H1 (cell line): ENCODE data around the gene GMCL1. TPM values are rescaled to one million over a fixed set of nuclear protein-coding genes. Genes with fewer than 3 reads are reported as not detected.

Source experiments
- CTCF ChIA-PET: fragments of 300-600 bp; sonication (Branson Sonifier 250); formaldehyde crosslinking; loops from one replicate; lab custom pipeline; 2021; ENCODE audit not compliant: partially characterized antibody; lab: Charles Lee
- POLR2A ChIA-PET: fragments of 300-600 bp; sonication (Branson Sonifier 250); formaldehyde crosslinking; loops from one replicate; lab custom pipeline; 2021; ENCODE audit warnings: inconsistent platforms; ENCODE audit not compliant: partially characterized antibody; lab: Charles Lee
- DNase-seq, 2 experiments: peaks; one replicate each; pipeline versions ENCODE4 v3.0.0 to v3.0.0-alpha.2; 2010 to 2022; ENCODE audit warnings: low spot score in 2 of 2, low read depth in 1 of 2, mixed read lengths in 1 of 2
- FAIRE-seq: peaks from 2 replicates; lab custom pipeline; 2011; peaks lifted over from hg19 to GRCh38; lab: Jason Lieb, UNC
- H2AFZ ChIP-seq: 2 replicates; pipeline ENCODE4 v1.8.1; 2012; ENCODE audit warnings: low read length, inconsistent platforms
- H2AK5ac ChIP-seq: 2 replicates; pipeline ENCODE4 v1.6.1; 2013; ENCODE audit warnings: low read depth, low read length
- H2BK120ac ChIP-seq: replicated peaks from 2 replicates; pipeline ENCODE3; 2013; ENCODE audit warnings: low read depth, low read length, inconsistent platforms
- H2BK12ac ChIP-seq: 2 replicates; pipeline ENCODE4 v1.6.1; 2013; ENCODE audit warnings: low read depth, low read length
- H2BK15ac ChIP-seq: 2 replicates; pipeline ENCODE4 v1.6.1; 2013; ENCODE audit warnings: low read length
- H2BK20ac ChIP-seq: 2 replicates; pipeline ENCODE4 v1.6.1; 2013; ENCODE audit warnings: low read length
- H2BK5ac ChIP-seq: 2 replicates; pipeline ENCODE4 v1.6.1; 2013; ENCODE audit warnings: low read depth, low read length
- H3K14ac ChIP-seq: 2 replicates; pipeline ENCODE4 v1.6.1; 2013; ENCODE audit warnings: inconsistent platforms; ENCODE audit not compliant: insufficient read length
- H3K18ac ChIP-seq: 2 replicates; pipeline ENCODE4 v1.6.1; 2013; ENCODE audit warnings: low read length; ENCODE audit errors: extremely low read depth
- H3K23ac ChIP-seq: 2 replicates; pipeline ENCODE4 v1.6.1; 2013; ENCODE audit warnings: inconsistent platforms; ENCODE audit not compliant: insufficient read length
- H3K23me2 ChIP-seq: 2 replicates; pipeline ENCODE4 v1.6.1; 2013; ENCODE audit warnings: low read depth, low read length
- H3K27ac ChIP-seq: 2 replicates; pipeline ENCODE4 v1.6.1; 2011; ENCODE audit warnings: low read depth, low read length, inconsistent platforms
- H3K27me3 ChIP-seq, 4 experiments: replicated peaks in 1 of 4; 1 replicate in 1 of 4; 2 replicates in 3 of 4; pipeline versions ENCODE4 v1.6.1 to v1.8.1; 2011 to 2013; ENCODE audit warnings: low read length in 3 of 4, mild to moderate bottlenecking in 3 of 4, inconsistent platforms in 2 of 4, mixed read lengths in 2 of 4, moderate library complexity in 1 of 4; ENCODE audit not compliant: control insufficient read depth in 3 of 4, insufficient read depth in 3 of 4; ENCODE audit errors: extremely low read depth in 1 of 4
- H3K36me3 ChIP-seq, 4 experiments: 2 replicates each; pipeline versions ENCODE4 v1.6.1 to v1.8.1; 2011 to 2013; ENCODE audit warnings: mild to moderate bottlenecking in 4 of 4, low read length in 3 of 4, moderate library complexity in 2 of 4, control low read depth in 1 of 4, inconsistent platforms in 1 of 4; ENCODE audit not compliant: insufficient read depth in 4 of 4, control insufficient read depth in 2 of 4
- H3K4ac ChIP-seq: replicated peaks from 2 replicates; pipeline ENCODE3; 2013; ENCODE audit warnings: low read length, low read depth, mixed read lengths, inconsistent platforms; ENCODE audit not compliant: insufficient read length
- H3K4me1 ChIP-seq, 4 experiments: replicated peaks in 1 of 4; 1 replicate in 1 of 4; 2 replicates in 3 of 4; pipeline versions ENCODE4 v1.6.1 to v1.8.1; 2011 to 2013; ENCODE audit warnings: low read length in 3 of 4, inconsistent platforms in 2 of 4, mixed read lengths in 1 of 4; ENCODE audit not compliant: insufficient read depth in 4 of 4, control insufficient read depth in 3 of 4
- H3K4me2 ChIP-seq, 2 experiments: 2 replicates each; pipeline versions ENCODE4 v1.6.1 to v1.8.1; 2011 to 2013; ENCODE audit warnings: low read depth in 2 of 2, low read length in 2 of 2, control low read depth in 1 of 2, inconsistent platforms in 1 of 2, mild to moderate bottlenecking in 1 of 2; ENCODE audit not compliant: insufficient read depth in 1 of 2
- H3K4me3 ChIP-seq, 4 experiments: fragments of 200-600, 300-600 bp in 1 of 4; sonication (generic), shearing (Covaris generic), sonication (Bioruptor Twin) in 1 of 4; 2 replicates each; pipeline versions ENCODE4 v1.5.1 to v1.8.1; 2011 to 2016; ENCODE audit warnings: low read length in 4 of 4, low read depth in 3 of 4, control low read depth in 2 of 4, inconsistent platforms in 2 of 4, mild to moderate bottlenecking in 2 of 4, mixed read lengths in 1 of 4, moderate library complexity in 1 of 4; ENCODE audit not compliant: insufficient read depth in 2 of 4; ENCODE audit errors: extremely low read depth in 1 of 4
- H3K56ac ChIP-seq: replicated peaks from 2 replicates; pipeline ENCODE3; 2013; ENCODE audit warnings: low read depth, mild to moderate bottlenecking, mixed read lengths, low read length, inconsistent platforms; ENCODE audit not compliant: insufficient read length
- H3K79me1 ChIP-seq: 2 replicates; pipeline ENCODE4 v1.6.1; 2013; ENCODE audit warnings: low read depth, low read length, control low read depth
- H3K79me2 ChIP-seq, 2 experiments: 2 replicates each; pipeline versions ENCODE4 v1.6.1 to v1.8.1; 2012 to 2013; ENCODE audit warnings: low read length in 2 of 2, mild to moderate bottlenecking in 2 of 2, inconsistent platforms in 1 of 2; ENCODE audit not compliant: insufficient read depth in 2 of 2, control insufficient read depth in 1 of 2
- H3K9ac ChIP-seq, 4 experiments: replicated peaks in 1 of 4; 1 replicate in 1 of 4; 2 replicates in 3 of 4; pipeline versions ENCODE4 v1.6.1 to v1.8.1; 2011 to 2013; ENCODE audit warnings: low read depth in 3 of 4, low read length in 3 of 4, control low read depth in 2 of 4, mild to moderate bottlenecking in 2 of 4, moderate library complexity in 2 of 4, inconsistent platforms in 1 of 4; ENCODE audit errors: extremely low read depth in 1 of 4
- H3K9me3 ChIP-seq, 2 experiments: 2 replicates each; pipeline versions ENCODE4 v1.6.1 to v1.8.1; 2012 to 2013; ENCODE audit warnings: mild to moderate bottlenecking in 2 of 2, moderate library complexity in 2 of 2, control low read depth in 1 of 2, inconsistent platforms in 1 of 2, low read depth in 1 of 2, low read length in 1 of 2, mixed read lengths in 1 of 2; ENCODE audit not compliant: insufficient read depth in 2 of 2
- H4K20me1 ChIP-seq, 2 experiments: replicated peaks in 1 of 2; 2 replicates each; pipeline versions ENCODE3 to v1.8.1; 2011 to 2013; ENCODE audit warnings: inconsistent platforms in 2 of 2, low read length in 2 of 2, mild to moderate bottlenecking in 1 of 2; ENCODE audit not compliant: insufficient read depth in 2 of 2, control insufficient read depth in 1 of 2
- H4K5ac ChIP-seq: 2 replicates; pipeline ENCODE4 v1.6.1; 2013; ENCODE audit warnings: low read length, low read depth, mixed read lengths, inconsistent platforms; ENCODE audit not compliant: insufficient read length
- H4K8ac ChIP-seq: 2 replicates; pipeline ENCODE4 v1.8.0; 2013; ENCODE audit warnings: mild to moderate bottlenecking, moderate library complexity, low read length, inconsistent platforms; ENCODE audit not compliant: insufficient read depth; ENCODE audit errors: extremely low read depth
- H4K91ac ChIP-seq: replicated peaks from 2 replicates; pipeline ENCODE3; 2013; ENCODE audit warnings: low read length, mixed read lengths, inconsistent platforms; ENCODE audit not compliant: insufficient read length
- BACH1 ChIP-seq: IDR thresholded peaks from 2 replicates; pipeline ENCODE4 v1.6.1; 2012; ENCODE audit warnings: low read length, improper control_type of control experiment
- CBX5 ChIP-seq: fragments of 300-800, 300-1000 bp; sonication (generic); IDR thresholded peaks from 2 replicates; pipeline ENCODE4 v1.7.1; 2016; ENCODE audit warnings: antibody characterized with exemption, low read length, low read depth
- CEBPB ChIP-seq: IDR thresholded peaks from 2 replicates; pipeline ENCODE4 v1.6.1; 2012; ENCODE audit warnings: low read depth, low read length
- EP300 ChIP-seq, 2 experiments: IDR thresholded peaks; 1 replicate in 1 of 2; 2 replicates in 1 of 2; pipeline ENCODE4 v1.6.1; 2011 to 2012; ENCODE audit warnings: low read depth in 2 of 2, low read length in 2 of 2, mild to moderate bottlenecking in 2 of 2, borderline replicate concordance in 1 of 2, inconsistent platforms in 1 of 2, moderate library complexity in 1 of 2
- EZH2 ChIP-seq: fragments of 200-600 bp; sonication (generic); IDR thresholded peaks from 2 replicates; pipeline ENCODE4 v1.7.1; 2012; ENCODE audit warnings: low read depth, mild to moderate bottlenecking, moderate library complexity, low read length, inconsistent platforms; ENCODE audit not compliant: severe bottlenecking
- GTF2F1 ChIP-seq: IDR thresholded peaks from 2 replicates; pipeline ENCODE4 v1.6.1; 2012; ENCODE audit warnings: low read depth, low read length, improper control_type of control experiment, borderline replicate concordance
- HDAC2 ChIP-seq, 2 experiments: fragments of 300-600 bp in 1 of 2; sonication (generic) in 1 of 2; IDR thresholded peaks; 2 replicates each; pipeline ENCODE4 v1.6.1; 2011 to 2012; ENCODE audit warnings: low read depth in 2 of 2, low read length in 2 of 2, mild to moderate bottlenecking in 2 of 2, moderate library complexity in 2 of 2, borderline replicate concordance in 1 of 2, inconsistent platforms in 1 of 2
- MAFK ChIP-seq: IDR thresholded peaks from 2 replicates; pipeline ENCODE4 v1.6.1; 2012; ENCODE audit warnings: low read depth, mild to moderate bottlenecking, improper control_type of control experiment, low read length
- POLR2AphosphoS5 ChIP-seq: IDR thresholded peaks from 2 replicates; pipeline ENCODE4 v1.6.1; 2011; ENCODE audit warnings: low read depth, low read length
- RBBP5 ChIP-seq: IDR thresholded peaks from 2 replicates; pipeline ENCODE4 v1.7.1; 2012; ENCODE audit warnings: low read depth, mild to moderate bottlenecking, inconsistent platforms, low read length, moderate library complexity, borderline replicate concordance
- RXRA ChIP-seq: IDR thresholded peaks from 2 replicates; pipeline ENCODE4 v1.6.1; 2011; ENCODE audit warnings: low read depth, mild to moderate bottlenecking, low read length, moderate library complexity; ENCODE audit not compliant: insufficient read depth
- SP1 ChIP-seq: IDR thresholded peaks from 2 replicates; pipeline ENCODE4 v1.6.1; 2011; ENCODE audit warnings: low read depth, low read length
- TAF1 ChIP-seq: IDR thresholded peaks from 2 replicates; pipeline ENCODE4 v1.6.1; 2011; ENCODE audit warnings: mild to moderate bottlenecking, low read depth, low read length
- TAF7 ChIP-seq: optimal IDR thresholded peaks from 2 replicates; pipeline ENCODE3; 2011; ENCODE audit warnings: low read depth, mild to moderate bottlenecking, inconsistent platforms, low read length, moderate library complexity, borderline replicate concordance
- WGBS, 2 experiments: shearing (Covaris generic) in 1 of 2; methylation state at CpG; one replicate each; pipeline versions ENCODE4 v1.1.6 to v1.1.7; 2013 to 2015; ENCODE audit warnings: low lambda C conversion rate in 2 of 2, mixed read lengths in 2 of 2, inconsistent platforms in 1 of 2, low coverage in 1 of 2, missing lambda C conversion rate in 1 of 2; ENCODE audit not compliant: insufficient replicate concordance in 2 of 2, insufficient coverage in 1 of 2, insufficient read length in 1 of 2; ENCODE audit errors: extremely low coverage in 1 of 2, missing lambda C conversion rate in 1 of 2; 5-methylcytosine and 5-hydroxymethylcytosine counted together
- polyA plus RNA-seq, 7 experiments: library from polyadenylated mRNA; depleted of rRNA in 3 of 7; stranded (reverse) in 5 of 7; unstranded in 2 of 7; fragments of >200 nt in 5 of 7; fragments of 200-250 nt in 2 of 7; gene quantifications; 1 replicate in 5 of 7; 2 replicates in 1 of 7; 4 replicates in 1 of 7; pipeline versions ENCODE4 v1.2.1 to v1.2.3, GENCODE V29; 2011 to 2013; ENCODE audit warnings: missing spikeins in 2 of 7, mixed read lengths in 2 of 7
- total RNA-seq: library from RNA; stranded (reverse); fragmentation: NEBNext Ultra II Directional; extraction: Animal tissue kit (Norgen Biotek cat#: 25700); gene quantifications from 2 replicates; pipeline ENCODE4 v1.2.1, GENCODE V29; 2021

GMCL1 gene
- total and polyA plus RNA-seq, 2 of the 8 experiments (the other 6 are each of a cell fraction or from before 2014, with no cell fraction given): 6.5 to 21.9 TPM

DNA sequence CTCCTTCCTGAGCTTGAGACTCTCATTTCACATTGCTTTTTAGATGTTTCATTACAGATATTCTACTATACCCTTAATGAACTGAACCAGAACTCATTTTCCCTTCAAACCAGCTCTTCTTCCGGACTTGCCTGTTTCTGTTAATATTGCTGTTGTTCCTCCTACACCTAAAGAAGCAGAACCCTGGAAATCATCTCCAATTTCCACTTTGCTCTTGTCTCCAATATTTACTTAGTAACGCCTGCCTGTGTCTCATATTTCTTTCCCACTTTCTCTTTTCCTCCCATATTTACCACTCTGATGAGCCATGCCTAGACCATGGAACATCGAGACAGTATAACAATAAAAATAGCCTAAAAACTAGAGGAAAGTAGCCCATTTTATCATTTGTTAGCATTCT, 17.9 kb upstream of the GMCL1 start:
- H3K4me1 ChIP-seq: peaks cover 0 to 9% (median 0%) of the 10 kb centered on the region in 4 experiments; a peak in 3 of 7 replicates
- no peak overlapping the region for H2BK15ac ChIP-seq
- H4K5ac ChIP-seq: no peak overlapping the region
- H3K79me1 ChIP-seq: no peaks in the 10 kb centered on the region
- H3K27ac ChIP-seq: no peak overlapping the region
- 88% methylated on average over 3 of the region's 3 CpGs; no CpG with 5 or more reads in 1 of the 2 experiments for WGBS, 2 experiments
- no peak overlapping the region for H3K14ac ChIP-seq
- no peak overlapping the region for H2BK12ac ChIP-seq
- H2AFZ ChIP-seq: no peak overlapping the region
- H4K91ac ChIP-seq: no peak overlapping the region
- H3K4me3 ChIP-seq: no peak overlapping the region
- no peak overlapping the region for H3K9ac ChIP-seq
- H3K79me2 ChIP-seq: no peaks in the 10 kb centered on the region
- DNase-seq (no peak), FAIRE-seq (no peak)
- no peak overlapping the region for H2AK5ac ChIP-seq
- no peaks in the 10 kb centered on the region for H3K36me3 ChIP-seq
- H2BK20ac ChIP-seq: no peak overlapping the region
- no peak overlapping the region for H3K4me2 ChIP-seq
- no peak overlapping the region for H3K18ac ChIP-seq
- H3K23me2 ChIP-seq: no peaks in the 10 kb centered on the region
- H3K9me3 ChIP-seq: no peaks in the 10 kb centered on the region
- no peak overlapping the region for H4K8ac ChIP-seq
- CTCF ChIA-PET: interaction anchor here (0.8 to 22.2 kb wide), 5 partner anchors 9 to 215 kb away, joined by 3 to 319 read pairs (median 4); no protein-coding TSS in a partner anchor
- H3K23ac ChIP-seq: no peak overlapping the region
- H3K27me3 ChIP-seq: no peaks in the 10 kb centered on the region
- H4K20me1 ChIP-seq: peaks cover 0 to 2% of the 10 kb centered on the region in 2 experiments
- no peak overlapping the region for H2BK5ac ChIP-seq
- H3K56ac ChIP-seq: no peak overlapping the region
- no peak overlapping the region for H3K4ac ChIP-seq
- POLR2A ChIA-PET: no interaction called here
- H2BK120ac ChIP-seq: no peak overlapping the region
- no peak for TF ChIP-seq POLR2AphosphoS5
- TF ChIP-seq MAFK: no peak
- TF ChIP-seq EP300 (IDR thresholded peaks at IDR 0.05; ENCODE audit: borderline replicate concordance in 1 of 2, low read depth in 2 of 2, low read length in 2 of 2): no peak
- no peak for TF ChIP-seq RXRA
- TF ChIP-seq HDAC2 (IDR thresholded peaks at IDR 0.05; ENCODE audit: borderline replicate concordance in 1 of 2, low read depth in 2 of 2, low read length in 2 of 2): no peak
- TF ChIP-seq GTF2F1: no peak
- no peak for TF ChIP-seq CBX5
- no peak for TF ChIP-seq EZH2
- TF ChIP-seq RBBP5: no peak
- TF ChIP-seq TAF7: no peak
- TF ChIP-seq BACH1: no peak
- no peak for TF ChIP-seq SP1
- TF ChIP-seq TAF1: no peak
- TF ChIP-seq CEBPB: no peak
